Fibroblast of mammary gland (primary cell): ENCODE results near the gene BLOC1S2.
A peak's percentile ranks its signal among the peaks of the same experiment; 100 is the strongest.
"Not testable (repeated sequence)": the region's sequence is repeated elsewhere in the genome, so short reads cannot be mapped to it uniquely, and the experiment has no call there.

Experiments used
- DNase-seq: peaks from one replicate; pipeline ENCODE4 v3.0.0-alpha.2; 2010; ENCODE audit warnings: low read depth
- H3K4me3 ChIP-seq: 2 replicates; pipeline ENCODE4 v1.5.1; 2011; ENCODE audit warnings: low read depth, mild to moderate bottlenecking, low read length, moderate library complexity; ENCODE audit not compliant: control insufficient read depth
- CTCF ChIP-seq: conservative IDR thresholded peaks from 2 replicates; pipeline ENCODE4 v1.5.1; 2011; ENCODE audit warnings: low read depth, low read length, inconsistent platforms; ENCODE audit not compliant: control insufficient read depth, insufficient read depth

The BLOC1S2 gene

GRCh38 chr10:100307684-100308083 lies 21.2 kb upstream of the BLOC1S2 start:
- H3K4me3 ChIP-seq, result no peak overlapping the region
- peak; percentile 83 for DNase-seq
- TF ChIP-seq CTCF, result no peak

- DNase-seq, result no peak
- TF ChIP-seq CTCF, result no peak
- H3K4me3 ChIP-seq, result no peak overlapping the region
Observed at GRCh38 chr10:100306861-100307260, 20.4 kb upstream of the BLOC1S2 start.

GRCh38 chr10:100304414-100304813 lies 17.9 kb upstream of the BLOC1S2 start:
- TF ChIP-seq CTCF, result no peak
- no peak for DNase-seq
- H3K4me3 ChIP-seq, result no peak overlapping the region

- peak; percentile 73 for TF ChIP-seq CTCF
- no peak overlapping the region for H3K4me3 ChIP-seq
- peak; percentile 42 for DNase-seq
Observed at GRCh38 chr10:100303724-100304319, 17.3 kb upstream of the BLOC1S2 start.

- not testable (repeated sequence) for H3K4me3 ChIP-seq, DNase-seq
Observed at GRCh38 chr10:100301123-100301522, 14.6 kb upstream of the BLOC1S2 start.

- no peak for DNase-seq
- H3K4me3 ChIP-seq, result no peak overlapping the region
- no peak for TF ChIP-seq CTCF
Observed at GRCh38 chr10:100297242-100297641, 10.8 kb upstream of the BLOC1S2 start.

- no peak for TF ChIP-seq CTCF
- no peak for DNase-seq
- no peak overlapping the region for H3K4me3 ChIP-seq
Observed at GRCh38 chr10:100293066-100293465, 6.6 kb upstream of the BLOC1S2 start.

GRCh38 chr10:100292300-100292699 lies 5.8 kb upstream of the BLOC1S2 start:
- H3K4me3 ChIP-seq, result not testable (repeated sequence)
- peak; percentile 58 for DNase-seq
